NCI-H460 (cell line): ENCODE data around the gene ABHD2. TPM values are rescaled to one million over a fixed set of nuclear protein-coding genes. Genes with fewer than 3 reads are reported as not detected.

Experiments
- DNase-seq: peaks from one replicate; pipeline ENCODE4 v3.0.0-alpha.2; 2016; ENCODE audit warnings: low read depth; ENCODE audit errors: extremely low read depth
- total RNA-seq: library from RNA; depleted of rRNA; stranded (reverse); fragments of >200 nt; shearing (Covaris generic); gene quantifications from 2 replicates; pipeline ENCODE4 v1.2.3, GENCODE V29; 2014

Gene ABHD2
- total RNA-seq, 1 experiment from 2014 or later, result 21.0 TPM

DNA sequence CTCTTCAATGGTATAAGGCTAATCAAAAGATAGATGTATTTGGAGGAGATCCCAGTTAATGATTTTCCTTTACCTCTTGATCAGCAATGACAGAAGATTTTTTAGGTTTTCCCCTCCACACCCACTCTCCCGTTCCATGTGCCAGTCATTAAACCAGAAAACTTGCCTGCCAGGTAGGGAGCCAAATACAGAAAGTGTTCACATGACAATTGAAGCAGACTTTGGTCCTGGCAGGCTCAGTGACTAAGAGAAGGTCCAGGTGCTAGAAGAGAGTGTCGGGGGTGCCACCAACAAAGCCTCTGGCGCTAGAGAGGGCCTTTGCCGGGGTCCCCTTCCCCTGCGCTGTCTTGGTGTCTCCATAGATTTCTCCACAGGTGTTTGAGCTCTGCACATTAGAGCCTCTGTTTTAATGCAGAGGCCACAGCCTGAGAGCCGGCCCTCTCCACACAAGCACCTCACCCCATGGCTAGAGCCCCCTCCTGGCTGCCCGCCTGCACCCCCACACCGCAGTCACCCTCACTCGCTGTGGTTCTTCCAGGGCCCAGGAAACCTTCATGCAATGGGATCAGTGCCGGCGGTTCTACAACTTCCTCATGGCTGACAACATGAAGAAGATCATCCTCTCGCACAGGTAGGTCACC lies 96.8 kb downstream of the ABHD2 start:
- no peak for DNase-seq

DNA sequence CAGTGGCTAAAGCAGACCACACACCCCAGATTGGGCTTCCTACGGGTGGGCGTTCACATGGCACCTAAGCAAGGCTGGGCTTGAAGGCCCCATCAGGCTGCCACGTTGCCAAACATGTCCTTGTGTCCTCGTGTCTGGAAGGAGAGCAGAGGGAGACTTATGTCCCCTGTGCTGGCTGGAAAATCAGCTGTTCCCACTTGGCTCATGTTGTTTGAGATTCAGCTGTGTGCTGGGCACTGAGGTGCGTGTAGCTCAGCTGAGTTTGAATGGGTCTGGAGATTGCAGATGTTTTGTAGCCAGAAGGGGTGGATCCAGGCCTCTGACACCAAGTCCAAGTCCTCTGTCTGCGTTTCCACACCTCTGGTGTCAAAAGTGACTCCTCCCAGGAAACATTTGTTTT lies 98.5 kb downstream of the ABHD2 start:
- DNase-seq, result no peak

DNA sequence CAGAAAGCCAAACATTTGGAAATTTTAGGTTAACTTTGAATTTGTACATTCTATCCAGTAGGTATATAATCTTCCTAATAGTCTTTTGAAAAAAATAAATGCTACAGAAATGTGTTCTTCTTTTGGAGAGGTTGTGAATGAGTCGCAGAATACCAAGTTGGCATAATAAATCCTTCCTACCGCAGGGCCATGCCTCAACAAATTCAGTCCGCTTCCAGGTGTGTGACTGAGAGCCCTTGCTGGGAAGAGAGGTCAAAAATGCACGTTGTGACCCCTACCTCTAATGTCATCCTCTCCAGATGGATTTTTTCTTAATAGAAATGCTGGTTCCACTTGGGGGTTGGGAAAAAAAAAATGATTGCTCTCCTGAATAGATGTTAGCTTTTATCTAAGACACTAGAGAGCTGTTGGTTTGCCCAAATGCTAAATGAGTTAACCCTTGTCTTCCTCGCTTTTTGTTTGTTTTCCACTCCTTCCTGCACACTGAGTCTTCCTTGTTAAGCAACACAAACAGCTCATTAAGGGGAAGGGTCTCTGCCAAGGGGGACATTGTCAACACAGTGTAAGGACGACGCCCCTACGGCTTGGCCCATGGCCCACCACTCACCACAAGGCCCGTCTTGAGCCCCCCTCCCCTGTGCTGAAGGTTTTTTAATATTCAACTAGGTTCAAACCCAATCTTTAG lies 99.2 kb downstream of the ABHD2 start:
- DNase-seq, result no peak

DNA sequence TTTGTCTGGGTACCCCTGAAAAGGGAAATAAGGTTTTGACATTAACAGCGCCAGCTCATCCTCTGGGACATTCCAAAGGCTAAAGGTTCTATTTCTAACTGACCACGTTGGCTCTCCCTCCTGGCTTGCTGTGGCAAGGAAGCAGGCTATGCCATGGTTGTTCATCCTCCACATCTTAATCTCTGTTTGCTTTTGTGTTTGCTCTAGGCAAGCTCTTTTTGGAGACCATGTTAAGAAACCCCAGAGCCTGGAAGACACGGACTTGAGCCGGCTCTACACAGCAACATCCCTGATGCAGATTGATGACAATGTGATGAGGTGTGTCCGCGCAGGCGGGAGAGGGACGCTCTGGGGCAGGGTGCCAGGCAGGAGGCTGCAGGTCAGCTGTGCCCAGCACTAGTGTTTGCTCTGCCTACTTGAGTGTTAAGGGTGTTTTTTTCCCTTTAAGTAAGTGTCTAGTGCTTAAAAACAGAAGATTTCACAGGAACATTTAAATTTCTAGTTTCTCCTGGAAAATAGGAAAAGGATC lies 99.8 kb downstream of the ABHD2 start:
- DNase-seq, result no peak

DNA sequence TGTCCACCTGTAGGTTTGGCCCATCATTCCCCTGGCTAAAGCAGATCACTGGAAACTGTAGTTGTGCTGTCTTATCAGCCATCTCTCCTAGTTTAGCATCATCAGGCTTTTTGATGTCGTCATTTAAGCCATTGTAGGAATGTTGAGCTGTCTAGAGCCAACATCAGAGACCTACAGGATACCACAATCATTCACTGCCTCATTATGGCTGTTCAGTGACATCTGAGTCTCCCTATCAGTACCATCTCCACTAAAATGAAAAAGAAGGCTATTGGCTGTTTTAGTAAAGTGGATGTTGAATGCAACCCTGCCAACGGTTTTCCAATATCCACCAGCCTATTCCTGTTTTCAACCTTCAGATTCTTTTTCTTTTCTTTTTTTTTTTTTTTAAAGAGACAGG lies 103.9 kb downstream of the ABHD2 start:
- DNase-seq, result no peak

DNA sequence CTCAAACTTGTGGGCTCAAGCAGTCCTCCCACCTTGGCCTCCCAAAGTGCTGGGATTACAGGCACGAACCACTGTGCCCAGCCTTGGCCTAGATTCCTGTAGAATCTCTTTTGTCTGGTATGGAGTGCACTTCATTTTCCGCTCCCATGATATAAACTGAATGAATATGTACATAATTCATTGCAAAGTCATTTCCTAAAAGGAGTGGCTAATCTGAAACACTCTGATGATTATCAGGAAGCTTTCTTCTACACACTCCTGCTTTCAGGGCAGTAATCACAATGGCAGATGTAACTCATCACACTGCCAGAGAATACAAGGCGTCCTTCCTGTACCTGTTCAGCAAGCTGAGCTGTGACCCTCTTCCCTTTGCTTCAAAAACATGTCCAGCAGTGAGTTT lies 104.5 kb downstream of the ABHD2 start:
- no peak for DNase-seq

DNA sequence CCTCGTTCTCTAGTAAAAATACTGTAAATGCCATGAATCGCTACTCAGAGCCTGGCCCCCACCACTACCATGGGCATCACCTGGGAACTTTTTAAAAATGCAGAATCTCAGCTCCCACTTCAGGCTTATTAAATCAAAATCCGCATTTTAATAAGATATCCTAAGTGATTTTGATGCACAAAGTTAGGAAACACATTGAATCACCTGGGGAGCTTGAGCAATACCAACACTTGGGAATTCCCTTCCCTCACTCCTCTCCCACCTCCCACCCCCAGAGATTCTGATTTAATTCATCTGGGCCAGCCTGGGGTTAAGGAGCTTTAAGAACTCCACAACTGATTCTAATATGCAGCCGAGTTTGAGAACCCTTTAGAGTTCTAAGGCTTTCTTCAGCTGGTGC lies 106.4 kb downstream of the ABHD2 start:
- DNase-seq, result no peak

DNA sequence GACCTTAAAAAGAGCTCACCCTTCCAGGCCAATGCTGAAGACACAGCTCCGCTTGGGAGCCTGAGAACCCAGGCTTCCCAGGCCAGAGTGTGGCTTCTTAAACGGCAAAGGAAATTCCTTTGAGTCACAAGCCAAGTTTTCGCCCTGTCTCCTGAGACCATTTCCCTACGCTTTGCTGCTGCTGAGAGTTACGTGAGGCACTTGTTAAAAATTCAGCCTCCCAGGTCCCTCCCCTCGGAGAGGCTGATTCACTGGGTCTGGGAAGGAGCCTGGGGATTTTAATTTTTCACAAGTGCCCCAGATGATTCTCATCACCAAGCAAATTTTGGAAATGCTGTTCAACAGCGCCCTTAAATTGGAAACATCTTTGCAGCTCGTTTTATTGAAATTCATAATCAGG lies 107.6 kb downstream of the ABHD2 start:
- DNase-seq, result no peak

DNA sequence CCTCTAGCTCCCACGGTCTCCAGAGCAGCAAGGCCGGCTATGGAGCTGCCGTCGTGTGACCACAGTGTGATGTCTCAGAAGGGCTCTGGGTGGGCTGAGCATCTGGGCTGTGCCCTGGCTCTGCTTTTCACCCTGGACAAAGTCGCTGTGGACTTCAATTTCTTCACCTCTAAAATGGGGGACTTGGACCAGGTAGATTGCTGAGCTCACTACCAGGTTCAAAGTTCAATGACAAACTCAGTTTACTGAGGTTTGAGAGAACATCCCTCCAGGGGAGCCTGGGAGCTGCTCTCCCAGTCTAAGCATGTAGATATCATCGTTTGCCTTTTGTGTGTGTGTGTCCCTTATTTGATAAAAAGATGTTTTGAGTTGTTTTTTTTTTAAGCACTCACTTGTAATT lies 108.0 kb downstream of the ABHD2 start:
- no peak for DNase-seq

DNA sequence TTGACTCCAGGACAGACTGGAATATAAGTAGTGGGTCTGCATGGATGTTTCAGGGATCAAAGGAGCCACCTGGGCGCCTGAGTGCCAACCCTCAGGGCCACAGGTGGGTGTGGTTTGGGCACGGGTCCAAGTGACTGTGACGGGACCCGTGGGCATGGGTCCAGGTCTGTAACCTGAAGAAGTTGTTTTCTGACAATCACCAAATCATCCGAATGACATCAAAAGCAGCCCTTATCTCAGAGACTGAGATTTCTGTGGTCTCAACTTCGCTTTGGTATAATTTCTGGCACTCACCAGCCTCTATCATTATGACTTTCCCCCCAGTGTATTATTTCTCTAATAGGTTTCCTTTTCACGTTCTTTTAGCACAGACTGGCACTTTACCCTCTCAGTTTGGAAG lies 108.7 kb downstream of the ABHD2 start:
- no peak for DNase-seq

DNA sequence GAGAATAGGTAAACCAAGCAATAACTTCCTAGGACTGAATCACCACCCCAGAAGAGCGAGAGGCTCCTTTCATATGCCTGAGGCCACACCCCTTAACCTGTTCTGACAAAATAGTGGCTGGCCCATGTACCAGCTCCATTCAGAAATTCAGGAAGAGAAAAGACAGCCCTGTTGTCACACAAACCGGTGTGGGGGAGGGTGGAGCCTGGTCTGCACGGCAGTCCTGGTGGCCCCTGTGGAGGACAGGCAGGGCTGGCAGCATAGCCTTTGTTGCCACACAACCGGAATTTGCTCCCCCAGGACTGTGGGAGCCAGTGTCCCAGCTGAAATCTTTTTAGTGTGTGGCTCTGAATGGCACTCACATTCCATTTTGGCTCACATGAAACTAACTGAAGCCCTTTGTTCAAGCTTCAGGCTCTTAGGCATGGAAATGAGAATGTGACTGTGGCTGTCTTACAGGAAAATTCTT lies 109.3 kb downstream of the ABHD2 start:
- DNase-seq, result no peak

DNA sequence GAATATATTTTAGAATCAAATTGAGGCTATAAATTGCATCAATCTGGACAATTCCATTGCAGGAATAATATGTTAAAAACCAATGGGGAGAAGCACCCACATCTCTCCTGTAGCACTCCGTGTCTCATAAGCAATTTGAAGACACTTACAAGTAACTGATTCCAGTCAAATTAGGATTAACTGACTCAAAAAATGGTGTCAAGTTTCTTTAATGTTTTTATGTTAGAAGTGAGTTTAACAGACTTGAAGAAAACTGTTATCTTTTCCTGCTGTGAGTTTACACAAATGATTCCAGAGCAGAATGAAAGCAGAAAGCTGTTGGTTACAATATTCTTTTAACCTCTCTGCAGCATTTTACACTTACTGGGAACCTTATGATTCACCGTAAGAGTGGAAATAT lies 109.9 kb downstream of the ABHD2 start:
- DNase-seq, result no peak

DNA sequence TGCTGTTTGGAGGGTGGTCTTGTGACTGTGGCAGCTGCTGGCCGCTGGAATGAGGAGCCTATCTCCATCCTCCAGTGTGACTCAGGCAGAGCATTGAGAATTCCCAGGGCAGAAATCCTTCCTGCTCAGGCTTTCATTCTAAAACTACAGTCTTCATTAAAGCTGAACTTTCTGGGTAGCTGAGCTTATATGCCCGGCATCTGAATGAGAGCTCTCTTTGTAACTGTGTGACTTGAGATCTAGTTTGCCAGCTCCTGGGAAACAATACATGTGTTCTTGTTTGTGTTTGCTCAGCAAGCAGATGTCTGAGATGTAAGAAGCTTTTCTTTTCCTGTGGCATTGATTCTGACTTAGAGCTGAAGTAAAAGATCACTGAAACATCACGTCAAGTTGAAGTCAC lies 110.7 kb downstream of the ABHD2 start:
- no peak for DNase-seq

DNA sequence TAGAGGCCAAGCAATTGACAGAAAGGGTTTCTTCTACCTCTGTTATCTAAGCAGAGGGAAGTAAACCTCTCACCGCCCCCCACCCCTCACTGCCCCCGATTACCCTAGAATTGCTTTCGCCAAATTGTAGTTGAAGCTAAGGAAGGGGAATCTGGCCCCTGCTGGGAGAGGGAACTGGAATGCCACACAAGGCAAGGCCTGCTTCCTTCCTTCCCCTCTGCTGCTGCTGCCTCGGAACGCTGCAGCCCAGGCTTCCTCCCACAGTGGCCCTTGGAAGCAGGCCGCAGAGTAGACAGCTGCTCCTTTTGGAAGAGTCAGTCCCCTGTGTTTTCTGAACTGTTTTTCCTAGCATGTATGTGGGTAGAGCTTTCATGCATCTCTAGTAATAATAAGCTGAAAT lies 111.5 kb downstream of the ABHD2 start:
- DNase-seq, result no peak

DNA sequence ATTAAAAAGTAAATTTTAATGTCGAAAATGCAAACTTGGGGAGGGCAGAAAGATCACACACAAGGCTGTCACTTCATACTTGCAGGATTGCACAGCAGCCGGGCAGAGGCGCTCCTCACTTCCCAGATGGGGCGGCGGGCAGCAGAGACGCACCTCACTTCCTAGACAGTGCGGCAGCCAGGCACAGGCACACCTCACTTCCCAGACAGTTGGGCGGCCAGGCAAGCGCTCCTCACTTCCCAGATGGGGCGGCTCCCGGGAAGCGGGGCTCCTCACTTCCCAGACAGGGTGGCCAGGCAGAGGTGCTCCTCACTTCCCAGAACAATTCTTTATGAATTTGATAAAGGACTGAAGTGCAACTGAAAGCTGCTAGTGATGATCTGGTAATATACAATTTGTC lies 111.9 kb downstream of the ABHD2 start:
- DNase-seq, result no peak

DNA sequence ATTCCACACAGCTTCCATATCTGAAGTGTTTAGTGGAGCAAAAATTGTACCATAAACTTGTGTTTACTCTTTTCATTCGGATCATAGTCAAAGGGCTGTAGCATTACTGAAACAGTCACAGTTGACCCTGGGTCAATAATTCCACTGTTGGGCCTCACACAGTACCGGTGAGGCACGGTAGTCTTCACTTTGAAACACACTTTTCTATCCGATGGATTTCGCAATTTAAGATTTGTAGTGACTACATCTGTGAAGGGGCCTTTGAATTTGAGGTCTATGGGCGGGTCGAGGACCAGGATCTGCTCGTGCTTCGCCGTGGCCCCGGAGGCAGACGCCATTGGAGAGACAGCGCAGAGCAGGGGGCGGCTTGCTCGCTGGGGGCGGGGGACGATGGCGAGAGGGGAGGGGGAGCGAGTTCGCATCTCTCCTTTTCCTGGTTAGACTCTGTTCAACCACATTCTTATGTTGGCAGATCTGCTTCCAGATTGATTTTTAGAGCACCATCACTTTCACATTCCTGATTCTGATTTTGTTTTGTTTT lies 113.3 kb downstream of the ABHD2 start:
- DNase-seq, result no peak

DNA sequence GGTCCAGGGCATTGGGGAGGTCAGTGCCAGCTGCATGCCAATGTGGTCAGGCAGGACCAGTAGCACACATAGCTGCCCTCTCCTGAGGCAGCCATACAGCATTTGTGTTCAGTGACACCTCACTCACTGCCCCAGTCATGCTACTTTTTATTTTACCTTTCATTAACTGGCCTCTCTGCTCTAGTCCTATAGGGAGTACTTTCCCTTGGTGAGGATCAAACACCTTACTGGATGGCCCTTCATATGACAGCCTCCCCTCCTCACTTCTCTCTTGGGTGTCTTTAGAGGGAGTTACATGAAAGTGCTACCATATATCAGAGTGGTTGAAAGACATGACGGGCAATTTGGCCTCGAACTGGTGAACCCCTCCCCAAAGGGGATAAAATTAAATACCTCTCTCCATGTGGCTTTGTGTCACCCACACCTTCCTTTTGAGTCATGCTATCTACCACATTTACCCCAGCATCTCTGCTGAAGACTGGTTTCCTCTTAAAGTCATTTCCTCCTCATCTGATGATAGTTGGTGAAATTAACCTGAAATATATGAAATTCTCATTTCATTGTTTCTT lies 115.5 kb downstream of the ABHD2 start:
- no peak for DNase-seq

DNA sequence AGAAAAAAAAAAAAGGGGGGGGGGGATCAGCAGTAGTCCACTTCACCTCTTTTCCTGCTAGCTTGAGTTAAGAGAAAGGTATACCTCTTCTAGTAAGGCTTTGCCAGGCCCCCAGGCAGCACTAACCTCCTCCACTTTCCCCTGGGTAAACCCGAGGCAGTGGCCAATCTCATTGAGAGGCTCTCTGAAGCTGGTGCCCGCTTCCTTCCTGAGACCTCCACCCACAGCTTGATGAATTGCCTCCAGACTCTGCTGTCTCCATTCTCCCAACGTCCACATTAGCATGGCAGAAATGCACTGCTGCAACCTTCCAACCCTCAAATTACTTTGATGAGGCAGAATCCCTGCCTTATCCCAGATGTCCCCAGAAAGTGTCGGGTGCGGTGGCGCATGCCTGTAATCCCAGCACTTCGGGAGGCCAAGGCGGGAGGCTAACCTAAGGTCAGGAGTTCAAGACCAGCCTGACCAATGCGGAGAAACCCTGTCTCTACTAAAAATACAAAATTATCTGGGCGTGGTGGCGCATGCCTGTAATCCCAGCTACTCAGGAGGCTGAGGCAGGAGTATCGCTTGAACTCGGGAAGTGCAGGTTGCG lies 117.8 kb downstream of the ABHD2 start:
- no peak for DNase-seq

DNA sequence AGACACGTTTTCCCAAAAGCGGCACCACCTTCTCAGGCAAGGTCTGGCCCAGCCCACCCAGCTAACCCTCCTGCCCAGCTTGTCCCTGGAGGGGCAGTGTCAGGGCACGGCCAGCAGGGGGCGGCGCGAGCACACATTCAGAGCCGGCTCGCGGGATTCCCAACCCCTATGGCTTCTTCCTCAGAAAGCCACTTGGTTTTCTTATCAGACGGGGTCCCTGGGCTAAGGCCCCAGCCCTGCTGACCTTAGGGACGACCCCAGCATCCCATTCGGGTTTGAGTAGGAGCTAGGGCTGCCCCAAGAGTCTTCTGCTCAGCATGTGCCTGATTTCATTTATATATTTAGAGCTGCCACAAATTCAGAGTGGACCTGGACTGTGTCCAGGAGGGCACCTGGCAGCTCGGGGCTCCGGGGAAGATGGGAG lies 118.7 kb downstream of the ABHD2 start:
- DNase-seq, result peak; percentile 67

DNA sequence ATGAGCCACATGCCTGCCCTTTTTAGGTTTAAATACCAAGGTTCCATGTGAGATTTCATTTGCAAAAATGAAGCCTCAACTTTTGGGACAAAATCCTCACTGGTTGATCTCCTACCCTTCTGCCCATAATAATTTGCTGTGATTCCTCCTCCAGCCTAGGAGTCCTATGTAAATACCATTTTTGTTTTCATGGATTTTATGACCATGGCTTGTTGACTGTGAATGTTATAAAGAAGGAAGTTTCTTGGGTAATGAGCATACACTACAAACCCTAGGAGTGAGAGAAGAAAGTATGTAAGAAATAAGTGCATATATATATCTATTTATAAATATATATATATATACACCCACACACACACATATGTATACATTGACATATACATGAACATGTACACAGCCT lies 120.0 kb downstream of the ABHD2 start:
- no peak for DNase-seq

DNA sequence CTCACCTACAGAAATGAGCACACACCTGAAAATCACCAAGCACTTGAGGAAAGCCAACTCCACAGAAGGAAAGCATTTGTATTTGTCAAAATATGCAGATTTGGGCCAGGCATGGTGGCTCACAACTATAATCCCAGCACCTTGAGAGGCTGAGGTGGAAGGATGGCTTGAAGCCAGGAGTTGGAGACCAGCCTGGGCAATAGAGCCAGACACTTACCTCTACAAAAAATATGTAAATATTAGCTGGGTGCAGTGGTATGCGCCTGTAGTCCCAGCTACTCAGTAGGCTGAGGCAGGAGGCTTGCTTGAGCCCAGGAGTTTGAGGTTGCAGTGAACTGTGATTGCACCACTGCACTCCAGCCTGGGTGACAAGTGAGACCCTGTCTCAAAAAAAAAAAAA lies 120.8 kb downstream of the ABHD2 start:
- DNase-seq, result no peak
